Activated gamma-delta T cell treated with anti-CD3 and anti-CD28 coated beads, Interleukin-2, amount 50 U/mL, for 16 hours (primary cell): ENCODE measurements around the gene ECSCR.
"Not testable (repeated sequence)": the region's sequence is repeated elsewhere in the genome, so short reads cannot be mapped to it uniquely, and the experiment has no call there.

Experiments
- DNase-seq: peaks from one replicate; pipeline ENCODE4 v3.0.0-alpha.2; 2020; ENCODE audit warnings: low read depth

The ECSCR gene

DNA sequence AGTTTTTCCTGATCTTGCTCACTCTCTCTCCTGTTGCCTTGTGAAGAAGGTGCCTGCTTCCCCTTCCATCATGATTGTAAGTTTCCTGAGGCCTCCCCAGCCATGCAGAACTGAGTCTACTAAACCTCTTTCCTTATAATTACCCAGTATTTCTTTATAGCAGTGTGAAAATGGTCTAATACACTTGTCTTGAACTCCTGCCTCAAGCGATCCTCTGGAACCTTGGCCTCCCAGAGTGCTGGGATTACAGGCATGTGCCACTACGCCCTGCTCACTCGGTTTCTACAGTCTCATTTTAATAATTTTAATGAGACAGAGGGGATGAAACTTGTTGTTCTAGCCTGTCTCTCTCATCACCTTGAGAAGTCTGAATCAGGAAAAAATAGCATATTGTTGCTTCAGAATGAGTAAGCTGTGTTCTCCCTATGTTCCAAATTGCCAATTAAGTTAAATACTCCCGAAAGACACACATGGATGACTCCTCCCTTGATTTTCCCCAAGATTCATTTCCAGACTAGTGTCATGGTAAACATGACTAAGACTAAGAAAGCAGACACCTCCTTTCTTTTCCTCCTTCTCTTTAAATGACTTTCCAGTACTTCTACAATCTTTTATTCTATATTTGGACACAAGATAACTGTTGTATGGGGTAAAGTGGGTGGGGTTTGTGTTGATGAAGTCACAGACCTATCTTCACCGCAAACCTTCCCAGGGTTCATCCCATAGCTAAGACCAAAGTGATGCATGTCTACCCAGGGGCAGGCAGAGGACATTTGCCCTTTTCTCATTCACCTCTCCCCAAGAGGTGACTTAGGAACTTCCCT, 15.4 kb downstream of the ECSCR start:
- no peak for DNase-seq

DNA sequence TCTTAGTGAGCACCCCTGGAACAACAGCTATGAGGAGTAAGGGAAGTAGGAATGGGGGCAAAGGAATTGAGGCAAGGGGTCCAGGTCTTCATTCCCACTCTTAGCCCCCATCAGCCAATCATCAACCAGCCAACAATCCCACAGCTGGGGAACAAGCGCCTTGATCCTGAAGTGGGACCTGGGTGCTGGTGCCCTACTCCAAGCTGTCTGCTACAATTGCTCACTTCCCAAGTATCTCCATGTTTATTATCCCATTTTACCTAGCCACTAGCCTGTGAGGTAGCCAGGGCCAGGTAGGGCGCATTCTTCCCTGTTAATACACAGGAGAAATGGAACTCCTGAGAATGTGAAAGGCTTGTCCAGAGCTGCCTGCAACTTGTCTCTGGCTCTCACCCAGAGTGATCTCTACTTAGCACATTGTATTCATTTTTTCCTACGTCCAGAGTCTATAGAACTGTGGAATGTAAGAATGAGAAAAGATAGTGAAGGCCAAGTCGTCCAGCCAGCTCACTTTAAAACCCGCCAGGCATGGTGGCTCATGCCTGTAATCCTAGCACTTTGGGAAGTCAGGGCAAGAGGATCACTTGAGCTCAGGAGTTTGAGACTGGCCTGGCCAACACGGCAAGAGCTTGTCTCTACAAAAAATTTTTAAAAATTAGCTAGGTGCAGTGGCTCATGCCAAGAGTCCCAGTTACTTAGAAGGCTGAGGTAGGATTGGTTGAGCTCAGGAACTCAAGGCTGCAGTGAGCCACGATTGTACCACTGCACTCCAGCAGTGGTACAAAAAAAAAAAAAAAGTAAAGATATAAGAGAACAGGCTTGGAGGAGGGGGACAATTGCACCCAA, 17.0 kb downstream of the ECSCR start:
- no peak for DNase-seq

DNA sequence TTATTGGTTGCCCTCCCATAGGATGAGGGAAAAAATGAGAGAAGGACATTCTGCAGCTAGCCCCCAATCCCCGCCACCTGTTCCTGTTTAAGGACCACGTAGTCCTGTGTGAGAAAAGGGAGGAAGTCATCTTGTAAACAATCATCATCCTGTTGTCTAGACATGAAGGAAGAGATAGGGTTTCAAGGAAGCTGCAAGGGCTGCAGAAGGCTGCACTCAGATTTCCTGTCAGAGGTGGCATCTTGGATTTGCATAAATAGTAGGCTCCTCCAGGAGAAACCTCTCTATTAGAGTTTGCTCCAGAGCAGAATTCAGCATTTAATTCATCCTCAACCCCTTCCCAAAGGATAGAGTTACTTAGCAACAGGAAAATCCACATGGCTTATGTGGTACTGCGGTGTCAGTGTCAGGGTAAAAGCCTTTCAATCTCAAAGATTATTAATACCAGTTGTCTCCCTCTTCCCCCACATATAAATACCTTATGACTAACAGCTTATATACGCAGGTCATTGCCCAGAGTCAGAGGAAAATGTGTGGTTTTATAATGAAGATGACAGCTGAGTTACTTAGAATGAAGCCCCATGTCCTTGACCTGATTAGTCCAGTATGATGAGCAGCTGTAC, 18.6 kb downstream of the ECSCR start:
- no peak for DNase-seq

GRCh38 chr5:139440416-139440815, 22.1 kb downstream of the ECSCR start:
- not testable (repeated sequence) for DNase-seq

DNA sequence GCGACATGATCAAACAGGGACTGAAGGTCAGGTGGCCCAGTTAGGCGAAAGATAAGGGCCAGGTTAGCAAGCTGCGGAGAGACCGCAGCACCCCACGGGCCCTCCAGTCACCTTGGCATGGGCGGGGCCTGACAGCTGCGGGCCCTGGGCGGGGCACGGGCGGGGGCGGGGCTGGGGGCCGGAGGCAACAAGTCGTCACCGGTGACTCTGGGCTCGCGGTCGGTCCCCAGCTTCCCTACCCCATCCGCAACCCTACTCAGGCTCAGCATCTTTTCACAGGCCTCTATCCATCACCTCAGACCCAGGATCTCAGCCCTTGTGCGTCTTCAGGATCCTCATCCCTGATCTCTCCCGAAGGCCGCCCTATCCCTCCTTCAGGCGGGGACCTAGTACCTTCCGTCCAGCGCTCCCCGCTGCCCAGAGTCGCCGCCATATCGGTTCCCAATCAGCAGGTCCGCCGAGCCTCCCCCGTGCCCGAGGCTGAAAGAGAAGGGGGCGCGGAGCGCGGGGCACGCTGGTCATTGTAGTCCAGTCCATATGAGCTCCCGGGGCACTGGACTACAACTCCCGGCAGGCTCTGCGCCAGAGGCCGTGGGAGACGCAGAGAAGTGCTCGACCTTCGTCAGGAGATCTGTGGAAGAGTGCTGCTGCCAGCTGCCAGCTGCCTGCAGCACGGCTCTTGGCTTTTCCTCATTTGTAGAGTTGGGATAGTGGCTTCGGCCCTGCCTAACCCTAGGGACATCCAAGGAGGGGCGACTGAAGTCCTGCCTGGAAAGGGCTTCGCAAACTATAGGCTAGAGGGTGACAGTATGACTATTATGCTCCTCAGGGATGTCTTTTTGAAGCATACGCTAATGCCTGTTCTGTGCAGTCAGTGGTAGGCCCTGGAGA, 23.3 kb downstream of the ECSCR start, which contains the start of gene DNAJC18:
Gene DNAJC18 (minus strand): TSS at position 513 of the 891 bp plus-strand sequence. CDS start 80 bp downstream, at position 433.
- peak; percentile 84 for DNase-seq

DNA sequence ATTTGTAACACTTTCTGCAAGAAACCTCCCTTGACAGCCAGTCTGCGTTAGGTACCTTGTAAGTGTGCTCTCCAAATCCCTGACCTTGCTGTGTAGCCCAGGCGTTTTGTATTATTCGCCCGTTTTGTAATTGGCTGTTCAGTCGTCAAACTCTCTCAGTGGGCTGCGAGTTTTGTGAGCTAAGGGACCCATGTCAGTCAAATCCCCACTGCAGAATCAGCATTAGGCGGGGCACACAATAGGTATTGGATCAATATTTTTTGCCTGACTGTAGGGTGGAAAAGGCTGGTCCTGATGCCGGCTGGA, 23.9 kb downstream of the ECSCR start:
- no peak for DNase-seq

- no peak for DNase-seq
These were observed 26.9 kb downstream of the ECSCR start for GRCh38 chr5:139435676-139436075.

DNA sequence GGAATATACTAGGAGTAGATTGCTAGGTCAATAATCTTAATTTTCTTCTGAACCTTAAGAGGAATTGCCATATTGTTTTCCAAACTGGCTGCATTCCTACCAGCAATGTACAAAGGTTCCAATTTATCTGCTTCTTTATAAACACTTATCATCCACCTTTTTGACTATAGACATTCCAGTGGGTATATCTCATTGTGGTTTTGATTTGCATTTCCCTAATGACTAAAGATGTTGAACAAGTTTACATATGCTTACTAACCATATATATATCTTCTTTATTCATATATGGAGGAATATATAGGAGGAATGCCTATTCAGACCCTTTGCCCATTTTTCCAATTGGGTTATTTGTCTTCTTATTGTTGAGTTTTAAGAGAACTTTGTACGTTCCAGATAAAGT, 30.8 kb downstream of the ECSCR start:
- DNase-seq = no peak

DNA sequence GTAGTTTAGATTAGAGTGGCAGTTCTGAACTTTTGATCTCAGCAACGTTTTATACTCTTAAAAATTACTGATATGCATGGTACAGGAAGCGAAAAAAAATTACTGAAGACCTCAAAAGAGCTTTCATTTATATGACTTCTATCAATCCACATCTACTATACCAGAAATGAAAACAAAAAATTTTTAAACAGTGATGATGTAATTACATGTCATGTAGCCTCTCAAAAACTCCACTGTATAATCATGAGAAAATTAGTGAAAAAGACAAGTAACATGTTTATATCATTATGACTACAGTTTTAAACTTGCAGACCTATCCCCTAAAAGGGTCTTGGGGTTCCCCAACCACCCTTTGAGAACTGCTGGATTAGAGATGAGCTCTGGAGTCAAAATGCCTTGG, 32.5 kb downstream of the ECSCR start:
- DNase-seq = no peak

DNA sequence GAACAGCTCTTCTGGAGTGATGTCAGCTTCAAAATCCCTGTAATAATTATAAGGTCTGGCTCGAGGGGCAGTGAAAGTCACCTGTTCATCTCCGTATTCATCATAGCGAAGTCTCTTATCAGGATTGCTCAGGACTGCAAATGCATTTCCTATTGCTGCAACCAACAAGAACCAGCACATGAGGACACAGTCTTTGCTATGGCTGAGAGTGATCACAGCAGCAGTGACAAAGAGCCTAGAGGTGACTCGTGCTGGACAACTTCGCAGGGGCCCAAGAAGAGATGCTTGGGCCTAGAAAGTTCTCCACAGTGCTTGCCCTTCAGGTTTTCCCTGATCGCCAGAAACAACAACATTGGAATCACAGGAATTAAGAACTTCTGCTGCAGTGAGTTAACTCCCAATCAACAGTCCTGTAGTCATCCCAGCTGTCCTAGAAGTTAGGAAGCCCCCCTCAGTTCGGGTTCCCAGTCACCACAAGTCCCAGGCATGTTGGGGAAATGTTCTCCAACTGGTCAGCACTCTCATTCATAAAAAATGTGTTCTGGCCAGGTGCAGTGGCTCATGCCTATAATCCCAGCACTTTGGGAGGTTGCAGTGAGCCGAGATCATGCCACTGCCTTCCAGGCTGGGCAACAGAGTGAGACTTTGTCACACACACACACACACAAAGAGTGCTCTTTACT, 36.2 kb downstream of the ECSCR start:
- DNase-seq = no peak

DNA sequence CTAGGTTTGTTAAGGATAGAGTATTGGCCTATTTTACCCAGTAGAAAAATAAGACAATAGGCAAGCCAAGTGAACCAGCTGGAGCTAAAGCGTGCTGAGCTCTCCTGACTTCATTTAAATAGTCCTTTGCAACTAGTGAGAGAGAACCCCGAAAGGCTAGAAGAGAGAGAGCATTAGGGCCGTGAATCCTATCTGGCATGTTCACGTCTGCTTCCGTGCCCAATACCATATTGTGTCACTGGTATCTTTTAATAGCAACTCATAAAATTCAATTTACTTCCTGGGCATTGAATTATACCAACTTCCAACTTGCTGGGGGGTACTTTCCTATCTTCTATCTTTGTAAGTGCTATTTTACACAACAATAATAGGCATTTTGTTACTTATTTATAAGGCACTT, 37.0 kb downstream of the ECSCR start:
- DNase-seq = no peak

DNA sequence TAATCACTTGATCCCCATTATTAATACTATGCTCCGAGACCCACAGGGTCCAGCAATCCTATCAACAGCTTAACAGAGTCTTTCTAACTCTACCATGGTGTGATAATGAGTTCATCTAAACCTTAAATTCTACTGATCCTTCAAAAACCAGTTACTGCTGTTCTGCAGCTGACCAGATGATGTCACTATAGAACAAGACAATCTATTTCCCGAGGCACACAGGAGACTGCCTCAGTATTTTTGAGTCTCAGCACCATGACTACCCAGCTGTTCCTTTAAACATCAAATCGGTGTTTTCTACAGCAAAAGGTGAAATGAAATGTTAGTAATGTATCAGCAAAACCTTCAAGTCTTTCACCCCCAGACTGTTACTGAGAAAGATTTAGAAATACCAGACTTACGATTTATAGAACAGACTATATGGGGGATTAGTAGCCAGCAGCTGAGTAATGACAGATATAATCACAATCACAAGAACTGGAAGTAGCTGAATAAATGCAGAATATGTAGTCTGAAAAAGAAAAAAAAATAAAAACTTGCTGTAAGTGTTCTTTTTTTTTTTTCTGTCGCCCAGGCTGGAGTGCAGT, 40.1 kb downstream of the ECSCR start:
- DNase-seq = peak; percentile 24

GRCh38 chr5:139419226-139420192, 43.0 kb downstream of the ECSCR start:
- no peak for DNase-seq

- no peak for DNase-seq
These were observed 43.8 kb downstream of the ECSCR start for GRCh38 chr5:139418793-139419192.

DNA sequence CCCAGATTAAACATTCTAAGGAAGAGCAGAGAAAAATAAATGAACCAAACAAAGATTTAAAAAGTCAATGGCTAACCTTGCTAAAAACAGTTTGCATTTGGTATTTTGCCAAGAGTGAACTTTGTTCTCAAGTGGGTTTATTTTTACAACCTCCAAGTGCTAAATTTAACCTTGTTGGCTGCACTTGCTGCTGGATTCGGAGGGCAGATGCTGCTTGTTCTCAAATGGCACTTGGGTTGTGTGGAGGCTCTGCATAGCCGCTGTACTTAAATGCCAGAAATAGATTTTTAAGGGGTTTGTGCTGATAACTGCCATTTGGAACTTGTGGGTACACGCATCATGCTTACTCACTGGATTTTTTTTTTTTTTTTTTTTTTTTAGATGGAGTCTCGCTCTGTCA, 45.3 kb downstream of the ECSCR start:
- no peak for DNase-seq

DNA sequence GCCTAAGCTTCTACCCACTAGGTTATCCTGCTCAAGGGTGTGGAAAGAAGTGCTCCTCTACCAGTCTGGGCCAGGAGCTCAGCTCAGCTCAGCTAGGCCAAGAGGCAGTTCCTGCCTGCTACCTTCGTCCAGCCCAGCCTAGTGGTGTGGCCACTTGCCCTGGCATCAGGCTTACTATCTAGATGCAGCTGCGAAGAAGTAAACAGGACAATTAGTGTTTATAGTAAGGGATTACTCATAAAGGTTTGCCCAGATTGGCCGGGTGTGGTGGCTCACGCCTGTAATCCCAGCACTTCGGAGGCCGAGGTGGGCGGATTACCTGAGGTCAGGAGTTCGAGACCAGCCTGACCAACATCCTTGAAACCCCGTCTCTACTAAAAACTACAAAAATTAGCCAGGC, 45.9 kb downstream of the ECSCR start:
- no peak for DNase-seq

GRCh38 chr5:139415869-139416268, 46.7 kb downstream of the ECSCR start:
- DNase-seq = no peak

DNA sequence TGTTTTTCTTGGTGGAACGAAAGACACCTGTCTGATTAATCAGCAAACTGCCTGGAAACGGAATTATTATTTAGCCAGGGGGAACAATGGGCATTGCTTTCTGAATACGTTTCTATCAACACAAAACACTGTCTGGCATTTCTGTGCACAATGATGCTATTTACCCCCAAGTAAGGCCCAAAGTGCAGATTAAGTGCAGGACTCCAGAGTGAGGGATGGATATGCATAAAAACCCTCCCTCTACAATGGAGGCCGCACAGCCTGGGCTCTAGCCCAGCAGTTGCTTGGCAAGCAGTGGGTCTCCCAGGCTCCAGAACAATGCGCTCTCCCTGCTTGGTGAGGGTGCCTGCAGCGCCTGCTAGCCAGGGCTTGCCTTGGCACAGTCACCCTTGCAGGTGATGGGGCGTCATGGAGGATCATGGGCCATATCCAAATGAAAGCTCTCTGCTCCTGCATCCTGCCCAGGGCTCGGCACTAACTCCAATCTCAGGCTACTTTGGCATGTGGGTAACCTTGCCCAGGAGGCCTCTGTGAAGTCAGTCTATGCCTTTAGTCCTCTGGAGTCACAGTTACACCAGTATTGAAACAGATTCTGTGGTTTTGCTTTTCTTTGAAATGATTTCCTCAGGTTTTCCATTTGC, 47.2 kb downstream of the ECSCR start:
- DNase-seq = no peak

- no peak for DNase-seq
These were observed 47.9 kb downstream of the ECSCR start for GRCh38 chr5:139414581-139415130.
